Kidney (tissue), 14 donors: ENCODE measurements around the gene PCDHGC4. TPM values are rescaled to one million over a fixed set of nuclear protein-coding genes. Genes with fewer than 3 reads are reported as not detected.
A peak's percentile ranks its signal among the peaks of the same experiment; 100 is the strongest.

Experiments used
- DNase-seq, 5 donors: peaks; one replicate each; pipeline ENCODE4 v3.0.0-alpha.2; 2013 to 2020
- FAIRE-seq: peaks from 2 replicates; lab custom pipeline; 2012; peaks lifted over from hg19 to GRCh38; lab: Jason Lieb, UNC
- H3K27ac ChIP-seq, 2 donors: one replicate each; pipeline ENCODE4 v1.7.0; 2013; ENCODE audit warnings: low read depth in 2 of 2, low read length in 2 of 2, inconsistent platforms in 1 of 2
- H3K27me3 ChIP-seq: one replicate; pipeline ENCODE4 v1.7.1; 2013; ENCODE audit warnings: low read length, inconsistent platforms; ENCODE audit not compliant: control insufficient read depth, insufficient read depth
- H3K36me3 ChIP-seq, 3 donors: one replicate each; pipeline versions ENCODE4 v1.7.0 to v1.7.1; 2013; ENCODE audit warnings: low read length in 3 of 3, control low read depth in 1 of 3, inconsistent platforms in 1 of 3; ENCODE audit not compliant: insufficient read depth in 3 of 3, control insufficient read depth in 2 of 3
- H3K4me1 ChIP-seq, 3 donors: one replicate each; pipeline versions ENCODE4 v1.7.0 to v1.7.1; 2013; ENCODE audit warnings: low read length in 3 of 3, inconsistent platforms in 1 of 3, low read depth in 1 of 3; ENCODE audit not compliant: control insufficient read depth in 2 of 3, insufficient read depth in 2 of 3
- H3K4me3 ChIP-seq, 3 donors: one replicate each; pipeline versions ENCODE4 v1.7.0 to v1.8.1; 2013; ENCODE audit warnings: low read length in 3 of 3, control low read depth in 1 of 3, inconsistent platforms in 1 of 3
- H3K9ac ChIP-seq, 3 donors: one replicate each; pipeline versions ENCODE4 v1.7.0 to v1.7.1; 2013; ENCODE audit warnings: low read length in 3 of 3, control low read depth in 1 of 3, inconsistent platforms in 1 of 3
- H3K9me3 ChIP-seq, 3 donors: one replicate each; pipeline versions ENCODE4 v1.7.0 to v1.7.1; 2013; ENCODE audit warnings: low read length in 3 of 3, control low read depth in 1 of 3, inconsistent platforms in 1 of 3; ENCODE audit not compliant: control insufficient read depth in 2 of 3, insufficient read depth in 1 of 3
- CTCF ChIP-seq: IDR thresholded peaks from 3 replicates; pipeline ENCODE4 v1.5.1; 2012; ENCODE audit warnings: mild to moderate bottlenecking, moderate library complexity, borderline replicate concordance; ENCODE audit not compliant: insufficient read depth; ENCODE audit errors: extremely low read depth
- intact Hi-C: fragments of 100-400 bp; cut with DNase I; formaldehyde crosslinking; loops from one replicate; pipeline ENCODE4 v1.11.1; 2022
- polyA plus RNA-seq: library from polyadenylated mRNA; stranded (reverse); fragments of 350-450 nt; fragmentation: Illumina TruSeq; extraction: RNeasy Lipid Tissue Mini Kit (QIAGEN cat#74804); gene quantifications from one replicate; pipeline ENCODE4 v1.2.3, GENCODE V29; 2014; ENCODE audit warnings: low read depth, low replicate concordance; ENCODE audit not compliant: insufficient read depth
- total RNA-seq: library from RNA; stranded (reverse); fragmentation: NEBNext Ultra II Directional; extraction: Animal tissue kit (Norgen Biotek cat#: 25700); gene quantifications from one replicate; pipeline ENCODE4 v1.2.1, GENCODE V29; 2021
- donor health status: control.
- donor health status: control.
- donor health status: control.
- donor health status: control.
- donor health status: control.
- donor health status: DM: yes; HTN: yes; CAD: no.
- donor health status: Normal renal cell carcinoma (clear cell type).

The PCDHGC4 gene
- total and polyA plus RNA-seq, 2 donors from 2014 or later: 1.5 TPM; not detected in 1

- FAIRE-seq (no peak), DNase-seq (peak in 1 of 5 donors; percentile 5)
- H3K36me3 ChIP-seq: no peaks in the 10 kb centered on the region
- H3K27me3 ChIP-seq: no peaks in the 10 kb centered on the region
- no peak overlapping the region for H3K27ac ChIP-seq
- no peaks in the 10 kb centered on the region for H3K9me3 ChIP-seq
- intact Hi-C loops: no loop called here
- peaks cover 4 to 20% (median 7%) of the 10 kb centered on the region in 3 donors for H3K4me1 ChIP-seq
- no peak overlapping the region for H3K9ac ChIP-seq
- H3K4me3 ChIP-seq: peak overlapping the region in 2 of 3 donors; percentile 20 to 54
- TF ChIP-seq CTCF: no peak
Measured at GRCh38 chr5:141477815-141478214, 7.0 kb upstream of the PCDHGC4 start.

GRCh38 chr5:141478321-141478945 lies 6.4 kb upstream of the PCDHGC4 start:
- peak overlapping the region in 1 of 3 donors; percentile 12 for H3K9ac ChIP-seq
- no peak overlapping the region for H3K27ac ChIP-seq
- FAIRE-seq (no peak), DNase-seq (peak; percentile 71 to 84 (median 80))
- H3K9me3 ChIP-seq: no peaks in the 10 kb centered on the region
- no peaks in the 10 kb centered on the region for H3K36me3 ChIP-seq
- intact Hi-C loops: no loop called here
- TF ChIP-seq CTCF: peak; percentile 16
- H3K4me3 ChIP-seq: peak overlapping the region in 2 of 3 donors; percentile 20 to 54
- H3K4me1 ChIP-seq: peaks cover 4 to 20% (median 7%) of the 10 kb centered on the region in 3 donors
- no peaks in the 10 kb centered on the region for H3K27me3 ChIP-seq

GRCh38 chr5:141479776-141480175 lies 5.1 kb upstream of the PCDHGC4 start:
- no peak for TF ChIP-seq CTCF
- Histone ChIP-seq H3K9me3 (no peaks in the 10 kb centered on the region), H3K4me3 (no peak overlapping the region), H3K4me1 (peaks cover 4 to 20% (median 10%) of the 10 kb centered on the region in 3 donors), H3K27ac (no peak overlapping the region), H3K36me3 (no peaks in the 10 kb centered on the region), H3K27me3 (no peaks in the 10 kb centered on the region), H3K9ac (no peak overlapping the region)
- intact Hi-C loops: no loop called here
- DNase-seq (no peak), FAIRE-seq (no peak)
